Measurements from ENCODE around the gene BRINP3.

- TF ChIP-seq POLR2AphosphoS5 (IDR thresholded peaks at IDR 0.05) (no peak), CTCF (IDR thresholded peaks at IDR 0.05) (no peak), POLR2A (IDR thresholded peaks at IDR 0.05) (no peak)
These were observed 1.9 kb upstream of the BRINP3 start for GRCh38 chr1:190479516-190479915.
